Adrenal gland (tissue), 12 donors: ENCODE measurements around the gene COL4A1. TPM values are rescaled to one million over a fixed set of nuclear protein-coding genes. Genes with fewer than 3 reads are reported as not detected.

Experiments used
- DNase-seq, 7 donors: peaks; one replicate each; pipeline ENCODE4 v3.0.0-alpha.2; 2019 to 2020
- H3K27ac ChIP-seq, 5 donors: fragments of 200-600 bp; sonication (generic) in 4 of 5; 1 replicate in 3 of 5; 2 replicates in 2 of 5; pipeline versions ENCODE4 v1.5.1 to v1.8.0; 2016 to 2020; ENCODE audit warnings: mild to moderate bottlenecking in 1 of 5
- H3K27me3 ChIP-seq: fragments of 200-600 bp; 2 replicates; pipeline ENCODE4 v1.8.0; 2021
- H3K36me3 ChIP-seq, 2 donors: fragments of 200-600 bp; replicated peaks in 1 of 2; 1 replicate in 1 of 2; 2 replicates in 1 of 2; pipeline versions ENCODE4 v1.5.1 to v1.8.0; 2018 to 2022
- H3K4me1 ChIP-seq, 2 donors: fragments of 200-600 bp; replicated peaks in 1 of 2; 1 replicate in 1 of 2; 2 replicates in 1 of 2; pipeline versions ENCODE4 v1.5.1 to v1.8.0; 2018 to 2021
- H3K4me3 ChIP-seq, 4 donors: fragments of 200-600 bp; sonication (generic) in 3 of 4; one replicate each; pipeline ENCODE4 v1.5.1; 2016 to 2018
- H3K9me3 ChIP-seq, 3 donors: fragments of 200-600 bp; sonication (generic) in 1 of 3; replicated peaks in 1 of 3; 1 replicate in 2 of 3; 2 replicates in 1 of 3; pipeline versions ENCODE4 v1.5.1 to v1.8.0; 2016 to 2021
- POLR2A ChIP-seq, 2 donors: fragments of 450-650 bp; IDR thresholded peaks; one replicate each; pipeline ENCODE4 v1.6.1; 2017; ENCODE audit warnings: antibody characterized with exemption in 2 of 2, mild to moderate bottlenecking in 2 of 2, moderate library complexity in 1 of 2
- WGBS, 4 donors: extraction: QIAGEN DNeasy Blood & Tissue Kit in 2 of 4; methylation state at CpG; one replicate each; pipeline versions ENCODE4 v1.1.5 to v1.1.7; 2013 to 2017; 5-methylcytosine and 5-hydroxymethylcytosine counted together
- intact Hi-C, 2 donors: fragments of 100-400 bp; cut with DNase I; formaldehyde crosslinking; loops; one replicate each; pipeline versions ENCODE4 v1.14.1 to v1.15.0; 2022 to 2023
- polyA plus RNA-seq, 3 donors: library from polyadenylated mRNA; stranded (reverse); fragments of 200-250 nt in 2 of 3; fragments of 350-450 nt in 1 of 3; fragmentation: Illumina TruSeq in 1 of 3; extraction: RNeasy Lipid Tissue Mini Kit (QIAGEN cat#74804) in 1 of 3; gene quantifications; one replicate each; pipeline ENCODE4 v1.2.3, GENCODE V29; 2013 to 2014
- total RNA-seq, 9 donors: library from RNA; depleted of rRNA in 4 of 9; stranded (reverse); fragments of >200 nt in 4 of 9; fragments of 120-200 nt in 1 of 9; fragmentation: NEBNext Ultra II Directional in 1 of 9; extraction: Animal tissue kit (Norgen Biotek cat#: 25700) in 1 of 9; gene quantifications; one replicate each; pipeline versions ENCODE4 v1.1.0 to v1.2.4, GENCODE V29; 2013 to 2023
- TF ChIP-seq, protein P1 (sequence below), 6 experiments: fragments of 450-650 bp in 4 of 6; fragments of 200-600 bp in 2 of 6; sonication (generic) in 1 of 6; IDR thresholded peaks; 1 replicate in 5 of 6; 2 replicates in 1 of 6; pipeline versions ENCODE4 v1.5.1 to v1.8.0; 2016 to 2021; ENCODE audit warnings: antibody characterized with exemption in 6 of 6, mild to moderate bottlenecking in 2 of 6, moderate library complexity in 1 of 6
- donor health status: healthy with polysubstance abuse.
- donor health status: Bipolar disorder and iron deficiency.
- donor health status: DM: yes; HTN: yes; CAD: no.
- donor health status: DM: no; HTN: no; CAD: no.
- donor health status: DM: no; HTN: no; CAD: no.
- donor health status: DM: yes; HTN: yes; CAD: no.

Gene COL4A1
- total and polyA plus RNA-seq, 12 donors: 62.4 to 364 (median 183) TPM

DNA sequence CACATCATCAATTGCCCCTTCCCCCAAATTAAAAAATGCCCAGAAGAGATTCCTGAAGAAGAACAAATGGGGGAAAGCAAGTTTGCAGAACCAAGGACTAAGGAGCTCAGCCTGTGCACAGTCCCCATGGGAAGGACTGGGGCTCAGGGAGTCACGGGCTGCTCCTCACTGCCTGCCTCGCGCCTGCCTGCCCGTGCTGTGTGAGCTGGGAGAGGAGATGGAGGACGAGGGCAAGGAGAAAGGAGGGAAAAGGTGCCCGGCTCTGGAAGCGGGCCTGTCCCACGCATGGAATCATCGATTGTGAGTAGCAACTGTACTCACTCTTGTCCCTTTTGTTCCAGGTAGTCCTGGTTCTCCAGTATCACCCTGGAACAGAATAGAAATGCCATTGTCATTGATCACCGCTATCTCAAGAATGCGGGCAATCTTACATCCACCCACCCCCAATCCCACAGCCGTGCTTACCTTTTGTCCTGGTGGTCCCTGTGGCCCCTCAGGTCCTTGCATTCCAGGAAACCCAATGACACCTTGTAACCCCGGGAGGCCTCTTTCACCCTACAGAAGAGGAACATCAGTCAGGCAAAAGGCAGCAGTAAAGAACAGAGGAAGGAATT lies 93.4 kb downstream of the COL4A1 start:
- 75 to 93% (median 84%) methylated on average over 13 of the region's 13 CpGs for WGBS, 4 donors
- H3K36me3 ChIP-seq: peaks cover 0 to 40% of the 10 kb centered on the region in 2 donors
- no peak for DNase-seq
- TF ChIP-seq, protein P1, sequence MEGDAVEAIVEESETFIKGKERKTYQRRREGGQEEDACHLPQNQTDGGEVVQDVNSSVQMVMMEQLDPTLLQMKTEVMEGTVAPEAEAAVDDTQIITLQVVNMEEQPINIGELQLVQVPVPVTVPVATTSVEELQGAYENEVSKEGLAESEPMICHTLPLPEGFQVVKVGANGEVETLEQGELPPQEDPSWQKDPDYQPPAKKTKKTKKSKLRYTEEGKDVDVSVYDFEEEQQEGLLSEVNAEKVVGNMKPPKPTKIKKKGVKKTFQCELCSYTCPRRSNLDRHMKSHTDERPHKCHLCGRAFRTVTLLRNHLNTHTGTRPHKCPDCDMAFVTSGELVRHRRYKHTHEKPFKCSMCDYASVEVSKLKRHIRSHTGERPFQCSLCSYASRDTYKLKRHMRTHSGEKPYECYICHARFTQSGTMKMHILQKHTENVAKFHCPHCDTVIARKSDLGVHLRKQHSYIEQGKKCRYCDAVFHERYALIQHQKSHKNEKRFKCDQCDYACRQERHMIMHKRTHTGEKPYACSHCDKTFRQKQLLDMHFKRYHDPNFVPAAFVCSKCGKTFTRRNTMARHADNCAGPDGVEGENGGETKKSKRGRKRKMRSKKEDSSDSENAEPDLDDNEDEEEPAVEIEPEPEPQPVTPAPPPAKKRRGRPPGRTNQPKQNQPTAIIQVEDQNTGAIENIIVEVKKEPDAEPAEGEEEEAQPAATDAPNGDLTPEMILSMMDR (IDR thresholded peaks at IDR 0.05): no peak
- no peak for TF ChIP-seq POLR2A (IDR thresholded peaks at IDR 0.05)
- peaks cover 0 to 17% of the 10 kb centered on the region in 2 donors for H3K4me1 ChIP-seq
- intact Hi-C loops: no loop called here
- H3K27ac ChIP-seq: no peak overlapping the region
- H3K27me3 ChIP-seq: no peaks in the 10 kb centered on the region
- H3K9me3 ChIP-seq: no peaks in the 10 kb centered on the region
- no peak overlapping the region for H3K4me3 ChIP-seq

DNA sequence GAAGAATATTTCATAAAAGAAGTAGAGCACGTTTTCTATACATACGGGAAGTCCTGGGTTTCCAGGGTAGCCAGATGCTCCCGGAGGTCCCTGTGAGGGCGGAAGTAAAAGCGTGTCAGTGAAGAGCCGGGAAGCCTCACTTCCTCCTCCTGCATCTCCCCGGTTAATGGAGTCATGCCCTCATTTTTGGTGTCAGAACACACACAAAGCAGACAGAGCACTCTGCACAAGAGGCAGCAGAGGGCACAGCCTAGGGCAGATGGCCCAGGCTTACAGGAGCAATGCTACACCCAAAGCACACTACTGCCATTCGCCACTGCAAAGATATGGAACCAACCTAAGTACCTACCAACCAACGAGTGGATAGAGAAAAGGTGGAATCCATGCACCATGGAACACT lies 94.4 kb downstream of the COL4A1 start:
- H3K27ac ChIP-seq: no peak overlapping the region
- 79 to 88% (median 83%) methylated on average over 9 of the region's 9 CpGs for WGBS, 4 donors
- intact Hi-C loops: no loop called here
- no peaks in the 10 kb centered on the region for H3K27me3 ChIP-seq
- H3K9me3 ChIP-seq: no peaks in the 10 kb centered on the region
- no peak overlapping the region for H3K4me3 ChIP-seq
- H3K36me3 ChIP-seq: peaks cover 0 to 45% of the 10 kb centered on the region in 2 donors
- no peak for TF ChIP-seq POLR2A (IDR thresholded peaks at IDR 0.05)
- TF ChIP-seq, protein P1 (IDR thresholded peaks at IDR 0.05): no peak
- H3K4me1 ChIP-seq: peaks cover 0 to 15% of the 10 kb centered on the region in 2 donors
- DNase-seq: no peak

DNA sequence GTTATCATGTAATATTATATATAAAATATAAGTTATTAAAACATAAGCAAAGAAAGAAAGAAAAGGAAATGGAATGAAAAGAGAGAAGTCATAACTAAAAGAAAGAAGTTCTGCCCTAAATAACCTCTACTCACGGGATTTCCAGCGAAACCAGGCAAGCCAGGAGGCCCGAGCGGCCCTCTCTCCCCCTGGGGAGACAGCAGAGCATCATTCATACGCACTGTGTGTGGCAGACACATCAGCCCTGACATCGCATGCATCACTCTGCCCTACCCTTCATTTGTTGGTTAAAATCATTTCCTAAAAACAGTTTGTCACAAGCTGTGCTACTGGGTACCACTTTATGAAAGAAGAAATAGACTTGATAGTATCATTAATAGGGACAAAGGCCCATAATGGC lies 95.2 kb downstream of the COL4A1 start:
- no peak overlapping the region for H3K27ac ChIP-seq
- intact Hi-C loops: no loop called here
- WGBS, 4 donors: 78 to 88% (median 82%) methylated on average over 6 of the region's 6 CpGs
- peaks cover 0 to 53% of the 10 kb centered on the region in 2 donors for H3K36me3 ChIP-seq
- no peak overlapping the region for H3K4me3 ChIP-seq
- no peak for TF ChIP-seq POLR2A (IDR thresholded peaks at IDR 0.05)
- TF ChIP-seq, protein P1 (IDR thresholded peaks at IDR 0.05): no peak
- no peak for DNase-seq
- no peaks in the 10 kb centered on the region for H3K9me3 ChIP-seq
- H3K4me1 ChIP-seq: peaks cover 0 to 7% of the 10 kb centered on the region in 2 donors
- H3K27me3 ChIP-seq: no peaks in the 10 kb centered on the region

DNA sequence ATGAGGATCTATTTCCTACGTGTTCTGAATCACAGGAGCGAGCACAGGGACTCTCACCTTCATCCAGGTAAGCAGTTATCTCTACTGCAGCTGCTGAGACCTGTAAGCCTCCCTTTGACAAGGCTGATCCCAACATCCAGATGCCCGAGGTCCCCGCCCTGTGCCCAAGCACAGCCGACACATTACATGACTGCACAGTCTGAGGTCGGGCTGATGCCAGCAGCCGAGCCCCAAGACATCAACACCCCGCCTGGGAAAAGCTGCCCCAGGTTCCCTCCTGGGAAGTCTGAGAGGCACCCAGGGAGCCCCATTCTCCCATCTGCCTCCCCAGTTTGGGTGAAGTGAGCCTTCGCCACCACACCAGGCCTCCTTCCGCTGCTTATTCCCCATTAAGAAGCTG lies 95.9 kb downstream of the COL4A1 start:
- Histone ChIP-seq H3K27me3 (no peaks in the 10 kb centered on the region), H3K36me3 (peaks cover 0 to 55% of the 10 kb centered on the region in 2 donors), H3K9me3 (no peaks in the 10 kb centered on the region), H3K4me3 (no peak overlapping the region), H3K27ac (no peak overlapping the region), H3K4me1 (peaks cover 0 to 2% of the 10 kb centered on the region in 2 donors)
- TF ChIP-seq, protein P1 (IDR thresholded peaks at IDR 0.05): no peak
- no peak for TF ChIP-seq POLR2A (IDR thresholded peaks at IDR 0.05)
- WGBS, 4 donors: 89 to 100% (median 94%) methylated on average over 3 to 10 of the region's 10 CpGs
- no peak for DNase-seq
- intact Hi-C loops: no loop called here
